PC-9 (cell line): ENCODE data around the gene MAPKAP1. TPM values are rescaled to one million over a fixed set of nuclear protein-coding genes. Genes with fewer than 3 reads are reported as not detected.

Source experiments
- BruUV-seq: library from RNA; stranded (reverse); fragments of 400-500 nt; replicated peaks from 2 replicates; lab custom pipeline; 2021; lab: Mats Ljungman, UMichigan
- CTCF ChIA-PET: fragments of 300-600 bp; sonication (Branson Sonifier 250); formaldehyde crosslinking; loops from one replicate; lab custom pipeline; 2022; ENCODE audit warnings: antibody characterized with exemption; lab: Charles Lee
- POLR2A ChIA-PET: fragments of 300-600 bp; sonication (Branson Sonifier 250); formaldehyde crosslinking; loops from one replicate; lab custom pipeline; 2022; ENCODE audit warnings: antibody characterized with exemption; ENCODE audit not compliant: unreplicated experiment; lab: Charles Lee
- DNase-seq, 2 experiments: peaks; one replicate each; pipeline versions ENCODE4 v3.0.0 to v3.0.0-alpha.2; 2015 to 2022; ENCODE audit warnings: mixed read lengths in 1 of 2
- H2AFZ ChIP-seq: fragments of 200-600 bp; sonication (generic); 2 replicates; pipeline ENCODE4 v1.8.1; 2017; ENCODE audit warnings: antibody characterized with exemption
- H3F3A ChIP-seq: fragments of 200-600 bp; sonication (generic); 2 replicates; pipeline ENCODE4 v1.8.1; 2017; ENCODE audit warnings: antibody characterized with exemption, mild to moderate bottlenecking, low read depth; ENCODE audit not compliant: insufficient read depth
- H3K27ac ChIP-seq: fragments of 200-600 bp; sonication (generic); 2 replicates; pipeline ENCODE4 v1.6.1; 2016; ENCODE audit warnings: mixed run types
- H3K27me3 ChIP-seq: fragments of 200-600 bp; sonication (generic); 2 replicates; pipeline ENCODE4 v1.6.1; 2016; ENCODE audit warnings: low read depth, mixed run types; ENCODE audit not compliant: insufficient read depth
- H3K36me3 ChIP-seq: fragments of 200-600 bp; sonication (generic); 2 replicates; pipeline ENCODE4 v1.6.1; 2016; ENCODE audit warnings: low read depth, mixed run types
- H3K4me1 ChIP-seq: fragments of 200-600 bp; sonication (generic); replicated peaks from 2 replicates; pipeline ENCODE4 v1.6.1; 2016; ENCODE audit warnings: mixed run types; ENCODE audit not compliant: insufficient read depth
- H3K4me2 ChIP-seq: fragments of 200-600 bp; sonication (generic); 2 replicates; pipeline ENCODE4 v1.6.1; 2017; ENCODE audit warnings: mixed run types
- H3K4me3 ChIP-seq: fragments of 200-600 bp; sonication (generic); 2 replicates; pipeline ENCODE4 v1.6.1; 2016; ENCODE audit warnings: mixed run types
- H3K79me2 ChIP-seq: fragments of 200-600 bp; sonication (generic); 2 replicates; pipeline ENCODE4 v1.6.1; 2017; ENCODE audit warnings: low read depth, mixed run types
- H3K9me2 ChIP-seq: fragments of 200-600 bp; sonication (generic); 2 replicates; pipeline ENCODE4 v1.8.1; 2017; ENCODE audit warnings: mild to moderate bottlenecking; ENCODE audit not compliant: insufficient read depth
- H3K9me3 ChIP-seq: fragments of 200-600 bp; sonication (generic); 2 replicates; pipeline ENCODE4 v1.8.1; 2016; ENCODE audit warnings: low read depth; ENCODE audit not compliant: insufficient read depth
- H4K20me1 ChIP-seq: fragments of 200-600 bp; sonication (generic); 2 replicates; pipeline ENCODE4 v1.8.1; 2017; ENCODE audit not compliant: insufficient read depth
- CTCF ChIP-seq: fragments of 200-600 bp; sonication (generic); conservative IDR thresholded peaks from 2 replicates; pipeline ENCODE4 v1.6.1; 2017; ENCODE audit warnings: mixed run types, antibody characterized with exemption, mild to moderate bottlenecking, moderate library complexity
- EZH2 ChIP-seq: fragments of 200-600 bp; sonication (generic); IDR thresholded peaks from 2 replicates; pipeline ENCODE4 v1.8.0; 2017; ENCODE audit warnings: antibody characterized with exemption, low read depth
- intact Hi-C: fragments of 100-400 bp; cut with micrococcal nuclease; formaldehyde crosslinking; loops from one replicate; pipeline ENCODE4 v1.10.0; 2022; ENCODE audit not compliant: unreplicated experiment
- total RNA-seq: library from RNA; stranded (reverse); gene quantifications from 2 replicates; pipeline ENCODE4 v1.2.3, GENCODE V29; 2021

Gene MAPKAP1
- total RNA-seq, 1 experiment from 2014 or later = 115 TPM

- TF ChIP-seq CTCF (no peak), EZH2 (no peak)
- BruUV-seq = TSS peak; percentile 45
- Histone ChIP-seq H2AFZ (peak overlapping the region; percentile 48), H3K27me3 (no peaks in the 10 kb centered on the region), H4K20me1 (no peaks in the 10 kb centered on the region), H3K9me2 (no peaks in the 10 kb centered on the region), H3K79me2 (peaks cover 3% of the 10 kb centered on the region; the same call in 1 of the 2 replicates), H3K4me3 (peak overlapping the region; percentile 57), H3F3A (peaks cover 16% of the 10 kb centered on the region; the same call in 1 of the 2 replicates), H3K4me1 (peaks cover 25% of the 10 kb centered on the region), H3K27ac (peak overlapping the region; percentile 85), H3K4me2 (peak overlapping the region; percentile 82), H3K36me3 (no peaks in the 10 kb centered on the region), H3K9me3 (no peaks in the 10 kb centered on the region)
- ChIA-PET CTCF (interaction anchor here (0.6 to 0.9 kb wide), 3 partner anchors 8 to 885 kb away, joined by 3 read pairs; no protein-coding TSS in a partner anchor), POLR2A (interaction anchor here (0.5 to 0.8 kb wide), 4 partner anchors 27 to 855 kb away, joined by 3 to 7 read pairs (median 3); no protein-coding TSS in a partner anchor)
- intact Hi-C loops = loop anchor here (1.0 to 2.0 kb wide), 2 partner anchors 17 to 24 kb away; no protein-coding TSS in a partner anchor
- peak; percentile 75 to 95 for DNase-seq
Measured at GRCh38 chr9:125513668-125514413, 193.2 kb downstream of the MAPKAP1 start.

GRCh38 chr9:125513303-125513667 is 193.7 kb downstream of the MAPKAP1 start:
- Histone ChIP-seq H3K4me3 (peak overlapping the region; percentile 57), H3K4me1 (peaks cover 25% of the 10 kb centered on the region), H3K36me3 (no peaks in the 10 kb centered on the region), H3K9me2 (no peaks in the 10 kb centered on the region), H3F3A (peaks cover 16% of the 10 kb centered on the region; the same call in 1 of the 2 replicates), H3K9me3 (no peaks in the 10 kb centered on the region), H4K20me1 (no peaks in the 10 kb centered on the region), H3K27me3 (no peaks in the 10 kb centered on the region), H3K79me2 (peaks cover 3% of the 10 kb centered on the region; the same call in 1 of the 2 replicates), H3K4me2 (peak overlapping the region; percentile 82), H2AFZ (no peak overlapping the region), H3K27ac (peak overlapping the region; percentile 85)
- ChIA-PET POLR2A (interaction anchor here (0.6 to 0.8 kb wide), 3 partner anchors 27 to 854 kb away, joined by 3 to 7 read pairs (median 3); no protein-coding TSS in a partner anchor), CTCF (no interaction called here)
- no TSS peak for BruUV-seq
- TF ChIP-seq CTCF = no peak
- no peak for TF ChIP-seq EZH2
- intact Hi-C loops = loop anchor here (1.0 to 2.0 kb wide), 2 partner anchors 16 to 25 kb away; no protein-coding TSS in a partner anchor
- DNase-seq = no peak

GRCh38 chr9:125511789-125512660 is 195.0 kb downstream of the MAPKAP1 start:
- peaks cover 16% of the 10 kb centered on the region; the same call in 1 of the 2 replicates for H3F3A ChIP-seq
- CTCF ChIA-PET = no interaction called here

More at GRCh38 chr9:125511789-125512660, 195.0 kb downstream of the MAPKAP1 start:
- peaks cover 25% of the 10 kb centered on the region for H3K4me1 ChIP-seq
- intact Hi-C loops = loop anchor here (2.0 kb wide), 1 partner anchor 15 kb away; no protein-coding TSS in a partner anchor
- no peaks in the 10 kb centered on the region for H3K36me3 ChIP-seq
- H2AFZ ChIP-seq = no peak overlapping the region
- peak in 1 of 2 experiments; percentile 52 for DNase-seq
- H4K20me1 ChIP-seq = peaks cover under 1% of the 10 kb centered on the region; the same call in 1 of the 2 replicates
- H3K4me2 ChIP-seq = no peak overlapping the region
- no peaks in the 10 kb centered on the region for H3K27me3 ChIP-seq
- BruUV-seq = no TSS peak
- no peak for TF ChIP-seq EZH2
- TF ChIP-seq CTCF = no peak
- POLR2A ChIA-PET = no interaction called here
- peaks cover 3% of the 10 kb centered on the region; the same call in 1 of the 2 replicates for H3K79me2 ChIP-seq
- no peaks in the 10 kb centered on the region for H3K9me2 ChIP-seq
- H3K27ac ChIP-seq = no peak overlapping the region
- H3K9me3 ChIP-seq = no peaks in the 10 kb centered on the region
- no peak overlapping the region for H3K4me3 ChIP-seq
